NB4 (cell line): Measurements from ENCODE around the gene COL6A3.

Experiments
- DNase-seq: peaks from one replicate; pipeline ENCODE4 v3.0.0; 2010; ENCODE audit warnings: low read depth
- H3K4me3 ChIP-seq: one replicate; pipeline ENCODE4 v1.5.1; 2011; ENCODE audit warnings: mild to moderate bottlenecking, low read depth, low read length, moderate library complexity
- CTCF ChIP-seq: IDR thresholded peaks from one replicate; pipeline ENCODE4 v1.5.1; 2012; ENCODE audit warnings: low read depth, low read length
- MAX ChIP-seq: IDR thresholded peaks from 2 replicates; pipeline ENCODE4 v1.6.1; 2011; ENCODE audit warnings: low read depth, low read length
- MYC ChIP-seq: IDR thresholded peaks from 2 replicates; pipeline ENCODE4 v1.6.1; 2011; ENCODE audit warnings: low read depth, low read length
- POLR2A ChIP-seq: IDR thresholded peaks from 2 replicates; pipeline ENCODE4 v1.6.1; 2011; ENCODE audit warnings: mild to moderate bottlenecking; ENCODE audit not compliant: insufficient read length; ENCODE audit errors: extremely low read depth

The COL6A3 gene

GRCh38 chr2:237424544-237424943 is 10.6 kb upstream of the COL6A3 start:
- no peak overlapping the region for H3K4me3 ChIP-seq
- DNase-seq, result no peak
- TF ChIP-seq MYC (no peak), MAX (no peak), CTCF (no peak), POLR2A (no peak)

- TF ChIP-seq CTCF, result no peak
- no peak for TF ChIP-seq MAX
- no peak for TF ChIP-seq POLR2A
- TF ChIP-seq MYC, result no peak
- DNase-seq, result no peak
Measured at GRCh38 chr2:237423891-237424290, 9.9 kb upstream of the COL6A3 start.

GRCh38 chr2:237422309-237422708 is 8.3 kb upstream of the COL6A3 start:
- no peak overlapping the region for H3K4me3 ChIP-seq
- DNase-seq, result no peak
- TF ChIP-seq POLR2A (no peak), CTCF (no peak), MAX (no peak), MYC (no peak)

More at GRCh38 chr2:237423891-237424290, 9.9 kb upstream of the COL6A3 start:
- H3K4me3 ChIP-seq, result no peak overlapping the region

GRCh38 chr2:237421542-237422116 is 7.7 kb upstream of the COL6A3 start:
- no peak overlapping the region for H3K4me3 ChIP-seq
- peak; percentile 89 for TF ChIP-seq CTCF
- TF ChIP-seq MAX, result no peak
- peak; percentile 70 for DNase-seq

- TF ChIP-seq CTCF, result no peak
- no peak for TF ChIP-seq POLR2A
- no peak for TF ChIP-seq MYC
- no peak for TF ChIP-seq MAX
- peak; percentile 30 for DNase-seq
- no peak overlapping the region for H3K4me3 ChIP-seq
Measured at GRCh38 chr2:237418300-237418699, 4.3 kb upstream of the COL6A3 start.
